ENCODE data around the gene HOXC5.

HOXC5 gene

DNA sequence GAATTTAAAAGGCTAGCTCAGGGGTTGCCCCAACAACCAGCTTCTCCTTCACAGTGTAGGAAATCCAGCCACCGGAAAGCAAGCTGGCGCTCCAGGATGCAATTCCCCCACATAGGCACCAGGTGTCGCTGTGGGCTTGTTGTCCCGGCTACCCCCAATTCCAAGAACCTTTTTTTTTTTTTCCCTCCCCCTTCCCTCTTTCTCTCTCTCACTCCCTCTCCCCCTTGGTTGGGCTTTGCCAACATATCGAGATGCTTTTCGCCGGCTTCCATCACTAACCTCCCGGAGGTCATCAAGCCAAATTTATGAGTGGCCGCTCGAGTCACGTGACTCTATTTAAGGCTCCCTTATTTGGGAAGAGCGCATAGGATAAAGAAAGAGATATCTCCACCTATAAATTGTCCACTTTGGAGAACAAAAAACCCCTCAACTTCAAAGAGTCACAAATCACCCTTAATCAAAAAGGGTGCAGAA lies at the start of gene HOXC5:
TSS of gene HOXC5 (plus strand) at position 424 of the 474 bp plus-strand sequence. CDS start 73 bp downstream, outside the sequence.
- peak; percentile 27 for DNase-seq

GRCh38 chr12:53983568-53983949 lies 49.3 kb upstream of the HOXC5 start:
- DNase-seq = no peak

- DNase-seq = no peak
These were observed 48.8 kb upstream of the HOXC5 start for GRCh38 chr12:53983950-53984572.

DNA sequence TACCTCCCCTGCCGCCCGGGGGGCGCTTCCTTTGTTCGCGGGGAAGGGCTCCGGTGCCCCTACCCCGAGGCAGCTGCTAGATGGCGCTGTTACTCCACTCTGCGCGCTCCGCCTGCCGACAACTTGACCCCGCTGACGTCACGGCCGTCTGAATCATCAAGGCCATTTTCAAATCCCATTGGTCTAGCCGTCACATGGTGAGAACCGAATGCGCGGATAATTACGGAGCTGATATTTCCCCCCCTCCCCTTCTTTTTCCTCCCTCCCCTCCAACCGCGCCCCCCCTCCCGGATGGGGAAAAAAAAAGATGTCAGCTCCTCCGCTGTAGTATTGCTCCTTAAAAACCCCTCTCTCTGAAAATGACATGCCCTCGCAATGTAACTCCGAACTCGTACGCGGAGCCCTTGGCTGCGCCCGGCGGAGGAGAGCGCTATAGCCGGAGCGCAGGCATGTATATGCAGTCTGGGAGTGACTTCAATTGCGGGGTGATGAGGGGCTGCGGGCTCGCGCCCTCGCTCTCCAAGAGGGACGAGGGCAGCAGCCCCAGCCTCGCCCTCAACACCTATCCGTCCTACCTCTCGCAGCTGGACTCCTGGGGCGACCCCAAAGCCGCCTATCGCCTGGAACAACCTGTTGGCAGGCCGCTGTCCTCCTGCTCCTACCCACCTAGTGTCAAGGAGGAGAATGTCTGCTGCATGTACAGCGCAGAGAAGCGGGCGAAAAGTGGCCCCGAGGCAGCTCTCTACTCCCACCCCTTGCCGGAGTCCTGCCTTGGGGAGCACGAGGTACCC lies 47.8 kb upstream of the HOXC5 start, which contains the start of gene HOXC10:
TSS of gene HOXC10 (plus strand) at position 246 of the 791 bp plus-strand sequence. CDS start at position 360, 114 bp downstream.
- peak; percentile 47 for DNase-seq

GRCh38 chr12:53985692-53985993 lies 47.2 kb upstream of the HOXC5 start:
- DNase-seq = no peak

DNA sequence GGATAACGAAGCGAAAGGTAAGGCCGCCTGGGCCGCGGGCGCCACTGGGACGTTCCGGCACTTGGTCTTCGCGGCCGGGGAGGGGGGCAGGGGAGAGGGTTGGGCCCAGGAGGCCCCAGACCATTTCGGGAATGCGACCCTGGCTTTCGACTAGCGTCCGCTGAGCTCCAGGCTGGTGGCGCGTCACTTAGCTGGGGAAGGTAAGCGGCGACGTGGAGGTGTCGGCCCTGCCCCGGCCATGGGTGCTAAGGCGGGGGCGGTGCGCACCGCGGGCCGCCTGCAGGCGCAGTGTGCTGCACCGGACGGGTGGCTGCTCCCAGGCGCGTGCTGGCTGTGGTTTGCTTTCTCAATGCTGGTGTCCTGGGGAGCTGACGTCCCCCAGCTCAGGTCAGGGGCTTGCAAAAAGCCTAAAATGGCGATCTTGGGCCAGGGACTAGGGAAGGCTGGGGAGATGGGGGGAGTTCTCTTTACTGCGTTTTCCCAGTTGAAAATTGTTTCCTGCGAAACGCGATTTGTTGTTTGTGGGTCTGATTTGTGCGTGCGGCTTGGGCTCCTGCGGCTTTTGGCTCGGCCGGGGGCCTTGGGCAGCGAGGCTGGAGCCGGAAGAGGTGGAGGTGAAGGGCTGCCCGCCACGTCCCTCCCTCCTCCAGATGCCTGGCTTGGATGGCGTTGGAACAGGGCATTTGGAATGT lies 46.7 kb upstream of the HOXC5 start:
- no peak for DNase-seq

GRCh38 chr12:53986686-53987483 lies 46.0 kb upstream of the HOXC5 start:
- DNase-seq = no peak

- DNase-seq = no peak
These were observed 45.0 kb upstream of the HOXC5 start for GRCh38 chr12:53987787-53988230.

- no peak for DNase-seq
These were observed 44.2 kb upstream of the HOXC5 start for GRCh38 chr12:53988541-53989226.

DNA sequence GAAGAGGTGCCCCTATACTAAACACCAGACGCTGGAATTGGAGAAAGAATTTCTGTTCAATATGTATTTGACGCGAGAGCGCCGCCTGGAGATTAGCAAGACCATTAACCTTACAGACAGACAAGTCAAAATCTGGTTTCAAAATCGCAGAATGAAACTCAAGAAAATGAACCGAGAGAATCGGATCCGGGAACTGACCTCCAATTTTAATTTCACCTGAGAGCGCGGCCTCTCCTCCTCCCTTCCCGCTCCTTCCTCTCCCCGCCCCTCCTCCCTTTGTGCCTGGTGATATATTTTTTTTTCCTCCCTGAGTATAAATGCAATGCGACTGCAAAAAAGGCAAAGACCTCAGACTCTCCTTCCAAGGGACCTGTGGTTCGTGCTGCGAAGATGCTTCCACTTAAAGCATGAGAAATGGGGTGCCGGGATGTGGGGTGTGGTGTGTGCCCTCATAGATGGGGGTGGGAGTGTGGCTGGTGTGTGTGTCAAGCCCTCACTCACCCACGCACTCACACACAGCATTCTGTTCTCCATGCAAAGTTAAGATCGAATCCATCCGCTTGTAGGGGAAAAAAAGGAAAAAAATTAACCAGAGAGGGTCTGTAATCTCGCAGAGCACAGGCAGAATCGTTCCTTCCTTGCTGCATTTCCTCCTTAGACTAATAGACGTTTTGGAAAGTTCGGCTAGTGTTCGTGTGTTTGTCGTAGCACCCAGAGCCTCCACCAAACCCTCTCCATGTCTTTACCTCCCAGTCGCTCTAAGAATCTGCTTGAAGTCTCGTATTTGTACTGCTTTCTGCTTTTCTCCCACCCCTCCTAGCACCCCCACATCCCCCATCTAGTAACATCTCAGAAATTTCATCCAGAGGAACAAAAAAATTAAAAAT lies 43.4 kb upstream of the HOXC5 start:
- DNase-seq = peak; percentile 16

DNA sequence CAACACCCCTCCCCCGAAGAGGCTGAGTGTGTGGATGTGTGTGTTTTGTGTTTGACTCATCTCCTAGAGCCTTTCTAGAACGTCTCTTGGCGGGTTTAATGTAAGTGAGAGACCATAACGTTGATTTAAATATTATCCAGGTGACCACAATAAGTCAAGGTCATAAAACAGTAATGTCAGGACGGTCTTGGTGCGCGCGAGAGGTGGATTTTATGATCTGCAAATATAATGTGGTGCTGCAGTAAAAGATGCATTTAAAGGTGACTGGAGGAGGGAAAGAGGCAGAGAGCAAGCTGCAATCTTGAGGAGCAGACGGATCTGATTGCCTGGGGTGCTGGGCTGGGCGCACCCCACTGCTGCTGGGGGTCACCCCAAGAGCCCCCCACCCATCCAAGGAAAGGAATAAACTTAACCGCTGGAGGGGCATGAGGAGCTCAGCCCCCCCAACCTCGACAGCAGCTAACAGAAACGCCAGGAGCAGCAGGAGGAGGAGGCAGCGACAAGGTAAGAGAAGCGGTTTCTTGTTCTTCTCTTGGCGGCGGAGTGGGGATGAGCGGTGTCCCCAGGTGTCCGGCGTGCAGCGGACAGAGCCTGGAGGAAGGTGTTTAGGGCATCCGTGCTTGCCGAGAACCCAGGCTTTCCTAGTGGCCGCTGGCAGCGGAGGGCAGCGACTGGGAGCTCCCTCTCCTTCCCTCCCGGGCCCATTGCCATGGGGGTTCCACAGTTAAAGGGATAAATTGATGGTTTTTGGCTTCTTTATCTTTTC lies 42.4 kb upstream of the HOXC5 start:
- no peak for DNase-seq

GRCh38 chr12:53991077-53991460 lies 41.8 kb upstream of the HOXC5 start:
- DNase-seq = no peak

DNA sequence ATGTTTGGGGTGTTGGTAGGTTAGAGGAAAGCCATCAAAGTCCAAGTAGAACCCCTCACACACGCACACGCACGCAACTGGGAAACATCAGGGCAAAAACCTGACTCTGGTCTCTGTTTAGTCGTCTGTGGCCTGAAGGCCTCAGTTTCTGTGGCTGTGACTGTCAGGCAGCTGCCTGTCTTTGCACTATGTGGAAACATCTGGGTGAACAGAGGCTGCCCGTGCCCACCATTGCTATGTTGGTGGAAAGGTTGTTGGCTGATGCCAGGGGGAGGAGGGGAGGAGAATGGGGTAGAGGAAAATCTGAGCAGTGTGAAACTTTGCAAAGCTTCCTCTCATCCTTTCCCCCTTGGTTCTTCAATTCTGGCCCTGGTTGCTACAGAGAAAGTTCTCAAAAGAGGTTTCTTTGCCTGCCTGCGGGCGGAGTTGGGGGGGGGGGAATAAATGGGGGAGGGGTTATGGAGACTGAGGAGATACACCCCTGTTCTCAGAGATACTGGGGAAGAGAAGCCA lies 40.4 kb upstream of the HOXC5 start:
- no peak for DNase-seq

DNA sequence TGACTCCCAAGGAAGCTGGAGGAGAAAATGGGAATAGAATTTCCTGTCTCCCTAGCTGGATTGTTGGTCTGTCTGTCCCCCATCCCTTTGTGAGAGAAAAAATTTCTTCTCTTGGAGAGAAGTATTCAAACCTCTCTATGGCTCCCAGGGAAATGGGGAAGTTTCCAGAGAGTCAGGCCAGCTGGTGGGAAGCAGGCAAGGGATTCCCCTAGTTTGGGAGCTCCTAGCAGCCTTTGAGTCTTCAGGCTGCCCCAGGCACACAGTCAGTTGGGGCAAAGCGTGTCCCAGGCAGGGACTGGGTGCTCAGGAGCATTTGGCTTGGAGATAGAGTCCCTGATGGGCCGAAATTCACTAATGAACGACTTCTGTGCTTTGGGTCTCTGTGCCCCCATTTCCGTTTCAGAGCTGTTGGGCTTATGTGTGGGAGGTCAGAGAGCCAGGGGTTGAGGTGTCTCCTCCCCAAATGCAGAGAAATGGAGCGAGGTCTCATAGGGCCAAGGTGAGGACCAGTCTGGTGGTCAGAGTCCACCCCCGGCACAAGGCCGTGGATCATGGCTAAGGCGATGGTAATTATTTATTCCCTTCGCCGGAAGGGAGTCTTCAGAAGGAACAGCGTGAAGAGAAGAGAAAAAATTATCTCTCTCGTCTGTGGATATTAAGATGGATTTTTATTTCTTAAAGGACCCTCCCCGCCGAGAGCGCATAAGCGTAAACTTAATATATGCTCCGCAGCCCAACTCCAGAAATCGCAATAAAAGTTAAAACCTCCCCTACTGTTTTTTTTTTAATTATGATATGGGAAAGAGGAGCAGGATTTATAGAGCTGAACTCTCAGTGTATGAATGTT lies 39.5 kb upstream of the HOXC5 start:
- no peak for DNase-seq

- no peak for DNase-seq
These were observed 38.9 kb upstream of the HOXC5 start for GRCh38 chr12:53994009-53994263.

GRCh38 chr12:53994264-53995001 lies 38.4 kb upstream of the HOXC5 start:
- DNase-seq = no peak

GRCh38 chr12:53995002-53995377 lies 37.9 kb upstream of the HOXC5 start:
- no peak for DNase-seq

- no peak for DNase-seq
These were observed 37.2 kb upstream of the HOXC5 start for GRCh38 chr12:53995378-53996239.
